HL-60 (cell line): ENCODE measurements around the gene STX1B.

Experiments
- CTCF ChIP-seq: IDR thresholded peaks from one replicate; pipeline ENCODE4 v1.5.1; 2011; ENCODE audit warnings: low read length, control low read depth, inconsistent platforms; ENCODE audit not compliant: insufficient read depth
- POLR2AphosphoS5 ChIP-seq: IDR thresholded peaks from 2 replicates; pipeline ENCODE4 v1.6.1; 2012; ENCODE audit warnings: low read depth
- SPI1 ChIP-seq: IDR thresholded peaks from 2 replicates; pipeline ENCODE4 v1.6.1; 2012; ENCODE audit warnings: low read depth, mild to moderate bottlenecking, borderline replicate concordance
- TF ChIP-seq, protein P1 (sequence below): IDR thresholded peaks from 2 replicates; pipeline ENCODE4 v1.6.1; 2012; ENCODE audit warnings: low read depth; ENCODE audit not compliant: insufficient replicate concordance

DNA sequence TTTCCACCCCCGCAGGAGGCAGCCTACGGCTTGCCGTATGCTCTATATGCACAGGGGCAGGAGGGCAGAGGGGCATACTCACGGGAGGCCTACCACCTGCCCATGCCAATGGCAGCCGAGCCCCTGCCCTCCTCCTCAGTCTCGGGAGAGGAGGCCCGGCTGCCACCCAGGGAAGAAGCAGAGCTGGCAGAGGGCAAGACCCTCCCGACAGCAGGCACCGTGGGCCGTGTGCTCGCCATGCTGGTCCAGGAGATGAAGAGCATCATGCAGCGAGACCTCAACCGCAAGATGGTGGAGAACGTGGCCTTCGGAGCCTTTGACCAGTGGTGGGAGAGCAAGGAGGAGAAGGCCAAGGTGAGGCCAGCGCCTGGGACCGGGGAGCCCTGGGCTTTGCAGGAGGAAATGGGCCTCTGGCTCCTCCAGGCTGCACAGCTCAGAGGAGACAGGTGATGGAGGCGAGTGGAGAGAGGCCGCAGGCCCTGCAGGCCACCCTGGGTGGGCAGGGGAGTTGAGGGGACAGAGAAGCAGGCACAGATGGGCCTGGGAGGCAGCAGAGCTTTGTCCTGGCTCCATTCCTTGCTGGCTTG, 44.3 kb downstream of the STX1B start:
- TF ChIP-seq CTCF: no peak
- TF ChIP-seq, protein P1, sequence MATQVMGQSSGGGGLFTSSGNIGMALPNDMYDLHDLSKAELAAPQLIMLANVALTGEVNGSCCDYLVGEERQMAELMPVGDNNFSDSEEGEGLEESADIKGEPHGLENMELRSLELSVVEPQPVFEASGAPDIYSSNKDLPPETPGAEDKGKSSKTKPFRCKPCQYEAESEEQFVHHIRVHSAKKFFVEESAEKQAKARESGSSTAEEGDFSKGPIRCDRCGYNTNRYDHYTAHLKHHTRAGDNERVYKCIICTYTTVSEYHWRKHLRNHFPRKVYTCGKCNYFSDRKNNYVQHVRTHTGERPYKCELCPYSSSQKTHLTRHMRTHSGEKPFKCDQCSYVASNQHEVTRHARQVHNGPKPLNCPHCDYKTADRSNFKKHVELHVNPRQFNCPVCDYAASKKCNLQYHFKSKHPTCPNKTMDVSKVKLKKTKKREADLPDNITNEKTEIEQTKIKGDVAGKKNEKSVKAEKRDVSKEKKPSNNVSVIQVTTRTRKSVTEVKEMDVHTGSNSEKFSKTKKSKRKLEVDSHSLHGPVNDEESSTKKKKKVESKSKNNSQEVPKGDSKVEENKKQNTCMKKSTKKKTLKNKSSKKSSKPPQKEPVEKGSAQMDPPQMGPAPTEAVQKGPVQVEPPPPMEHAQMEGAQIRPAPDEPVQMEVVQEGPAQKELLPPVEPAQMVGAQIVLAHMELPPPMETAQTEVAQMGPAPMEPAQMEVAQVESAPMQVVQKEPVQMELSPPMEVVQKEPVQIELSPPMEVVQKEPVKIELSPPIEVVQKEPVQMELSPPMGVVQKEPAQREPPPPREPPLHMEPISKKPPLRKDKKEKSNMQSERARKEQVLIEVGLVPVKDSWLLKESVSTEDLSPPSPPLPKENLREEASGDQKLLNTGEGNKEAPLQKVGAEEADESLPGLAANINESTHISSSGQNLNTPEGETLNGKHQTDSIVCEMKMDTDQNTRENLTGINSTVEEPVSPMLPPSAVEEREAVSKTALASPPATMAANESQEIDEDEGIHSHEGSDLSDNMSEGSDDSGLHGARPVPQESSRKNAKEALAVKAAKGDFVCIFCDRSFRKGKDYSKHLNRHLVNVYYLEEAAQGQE: no peak
- TF ChIP-seq SPI1: no peak
- peak; percentile 34; the same call in 1 of the 2 replicates for TF ChIP-seq POLR2AphosphoS5
